ENCODE measurements around the gene SDK2.

DNA sequence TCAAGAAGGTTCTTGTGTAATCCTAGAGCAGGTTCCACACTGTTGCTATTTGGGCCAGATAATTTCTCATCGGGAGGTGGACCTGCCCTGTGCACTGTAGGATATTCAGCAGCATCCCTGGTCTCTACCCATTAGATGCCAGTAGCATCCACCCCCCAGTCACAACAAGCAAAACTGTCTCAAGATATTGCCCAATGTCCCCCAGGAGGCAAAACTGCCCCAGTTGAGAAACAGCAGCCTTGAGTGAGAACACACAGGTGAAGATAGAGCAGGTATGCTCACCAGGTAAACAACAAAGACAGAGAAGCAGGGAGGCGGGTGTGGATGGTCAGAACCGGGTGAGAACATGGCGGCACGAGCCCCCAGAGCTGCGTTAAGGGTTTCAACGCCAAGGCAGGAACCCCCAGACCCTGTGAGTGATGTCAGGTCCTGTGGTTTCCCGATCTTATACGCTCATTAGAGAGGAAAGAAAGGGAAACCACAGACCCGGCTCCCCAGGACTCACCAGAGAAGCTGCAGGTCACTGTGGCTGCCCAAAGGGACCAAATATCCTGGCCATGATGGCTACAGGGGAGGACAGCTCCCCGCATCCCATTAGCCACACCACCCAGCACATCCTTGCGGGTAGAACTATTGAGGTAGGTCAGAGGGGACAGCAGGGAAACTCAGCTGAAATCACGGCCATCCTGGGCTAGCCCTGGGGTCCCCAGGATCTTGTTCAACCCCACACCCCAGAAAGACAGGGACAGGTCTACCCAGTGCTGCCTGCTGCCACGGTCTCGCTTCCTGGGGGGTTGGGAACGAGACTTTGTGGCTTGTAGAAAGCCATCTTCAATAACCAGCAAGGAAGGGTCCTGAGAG lies 353.6 kb downstream of the SDK2 start:
- TF ChIP-seq, protein P1, sequence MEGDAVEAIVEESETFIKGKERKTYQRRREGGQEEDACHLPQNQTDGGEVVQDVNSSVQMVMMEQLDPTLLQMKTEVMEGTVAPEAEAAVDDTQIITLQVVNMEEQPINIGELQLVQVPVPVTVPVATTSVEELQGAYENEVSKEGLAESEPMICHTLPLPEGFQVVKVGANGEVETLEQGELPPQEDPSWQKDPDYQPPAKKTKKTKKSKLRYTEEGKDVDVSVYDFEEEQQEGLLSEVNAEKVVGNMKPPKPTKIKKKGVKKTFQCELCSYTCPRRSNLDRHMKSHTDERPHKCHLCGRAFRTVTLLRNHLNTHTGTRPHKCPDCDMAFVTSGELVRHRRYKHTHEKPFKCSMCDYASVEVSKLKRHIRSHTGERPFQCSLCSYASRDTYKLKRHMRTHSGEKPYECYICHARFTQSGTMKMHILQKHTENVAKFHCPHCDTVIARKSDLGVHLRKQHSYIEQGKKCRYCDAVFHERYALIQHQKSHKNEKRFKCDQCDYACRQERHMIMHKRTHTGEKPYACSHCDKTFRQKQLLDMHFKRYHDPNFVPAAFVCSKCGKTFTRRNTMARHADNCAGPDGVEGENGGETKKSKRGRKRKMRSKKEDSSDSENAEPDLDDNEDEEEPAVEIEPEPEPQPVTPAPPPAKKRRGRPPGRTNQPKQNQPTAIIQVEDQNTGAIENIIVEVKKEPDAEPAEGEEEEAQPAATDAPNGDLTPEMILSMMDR (IDR thresholded peaks at IDR 0.05) = no peak
- TF ChIP-seq EP300 (IDR thresholded peaks at IDR 0.05) = no peak
- TF ChIP-seq POLR2AphosphoS5 (IDR thresholded peaks at IDR 0.05) = no peak
